A204.1 (cell line): Measurements from ENCODE around the gene UBE2H.

Experiments used
- FAIRE-seq: peaks from 2 replicates; lab custom pipeline; 2012; peaks lifted over from hg19 to GRCh38; lab: Jason Lieb, UNC

The UBE2H gene

DNA sequence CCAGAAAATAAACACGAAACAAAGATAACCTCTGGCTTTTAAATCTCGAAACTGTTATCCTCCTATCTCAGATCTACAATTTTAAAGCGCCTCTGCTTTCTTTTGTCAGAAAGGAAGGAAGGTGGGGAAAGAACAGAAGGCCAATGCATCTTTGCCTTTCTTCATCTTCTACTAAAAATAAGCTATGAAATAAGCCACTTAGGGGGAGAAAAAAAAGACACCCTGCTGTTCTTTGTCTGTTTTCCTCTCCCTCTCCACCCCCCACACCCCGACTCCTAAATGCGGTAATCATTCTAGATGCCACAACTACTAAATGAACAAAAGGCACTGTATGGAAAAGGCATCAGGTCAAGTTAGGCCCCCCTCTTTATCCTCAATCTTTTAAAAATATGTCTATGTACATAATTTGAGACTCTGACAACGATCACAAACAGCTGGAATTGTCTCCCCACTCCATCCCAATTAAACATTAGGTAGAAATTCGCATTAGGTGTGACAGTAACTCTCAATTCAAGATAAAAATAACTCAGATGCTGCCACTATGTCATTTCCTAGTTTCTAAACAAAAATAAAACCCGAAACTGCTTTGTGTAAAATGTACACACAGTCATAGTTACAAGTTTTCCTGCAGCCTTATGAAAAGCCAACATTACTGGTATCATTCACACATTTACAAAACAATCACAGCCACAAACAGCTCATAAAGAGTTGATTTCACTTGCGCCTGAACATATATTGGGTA lies 2.4 kb downstream of the UBE2H start:
- no peak for FAIRE-seq

DNA sequence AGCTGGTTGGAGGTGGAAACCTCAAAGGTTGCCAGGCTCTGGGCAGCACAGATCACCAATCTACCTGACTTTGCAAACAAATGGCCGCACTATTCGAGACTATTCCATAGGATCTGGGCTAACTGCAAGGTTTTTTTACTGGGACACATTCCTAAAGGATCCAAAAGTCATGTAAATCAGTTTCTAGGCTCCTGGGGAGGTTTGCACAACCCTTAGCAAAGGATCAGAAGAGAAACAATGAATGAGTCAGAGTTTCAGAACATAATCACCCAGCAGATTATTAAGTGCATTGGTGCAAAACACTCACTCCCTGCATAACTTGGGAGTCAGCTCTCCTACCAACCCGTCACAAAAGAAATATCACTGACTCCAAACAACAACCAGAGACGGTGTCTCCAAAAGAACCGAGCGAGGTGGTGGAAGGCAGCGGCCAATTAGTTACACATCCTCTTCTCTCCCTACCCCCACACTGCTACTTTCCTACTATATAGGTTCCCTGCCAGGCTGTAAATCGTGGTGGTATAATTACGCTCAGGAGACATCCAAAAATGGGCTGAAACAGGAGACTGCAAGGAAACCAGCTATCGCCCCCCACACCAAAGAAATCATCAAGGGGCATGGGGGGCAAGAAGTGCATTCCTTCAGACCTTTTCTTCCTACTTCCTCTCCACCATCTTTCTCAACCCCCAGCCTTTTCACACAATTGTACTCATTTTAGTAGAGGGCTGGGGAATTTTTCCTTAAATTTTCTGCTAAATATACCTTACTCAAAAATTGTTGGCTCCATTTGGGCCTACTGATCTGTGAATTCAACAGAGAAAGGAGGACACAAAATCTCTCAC lies 3.2 kb downstream of the UBE2H start:
- FAIRE-seq, result no peak

DNA sequence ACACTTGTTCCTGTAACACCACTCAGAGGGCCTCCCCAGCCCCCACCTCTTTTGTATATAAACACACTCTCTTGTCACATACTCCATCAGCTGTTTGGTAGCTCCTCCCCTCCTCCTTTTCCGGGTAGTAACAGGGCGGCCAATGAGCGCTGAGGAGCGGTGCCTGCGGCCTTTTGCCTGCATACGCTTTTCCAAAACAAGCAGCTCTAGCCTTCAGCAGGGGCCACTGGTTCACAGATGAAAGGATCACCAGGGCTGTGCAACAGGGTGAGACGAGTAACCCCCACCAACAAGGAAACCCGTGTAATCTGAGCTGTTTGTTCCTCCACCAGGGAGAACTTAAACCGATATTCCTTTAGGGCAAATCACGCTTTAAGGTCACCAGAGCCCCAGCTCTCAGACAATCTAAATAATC lies 3.9 kb downstream of the UBE2H start:
- FAIRE-seq, result peak; percentile 84

DNA sequence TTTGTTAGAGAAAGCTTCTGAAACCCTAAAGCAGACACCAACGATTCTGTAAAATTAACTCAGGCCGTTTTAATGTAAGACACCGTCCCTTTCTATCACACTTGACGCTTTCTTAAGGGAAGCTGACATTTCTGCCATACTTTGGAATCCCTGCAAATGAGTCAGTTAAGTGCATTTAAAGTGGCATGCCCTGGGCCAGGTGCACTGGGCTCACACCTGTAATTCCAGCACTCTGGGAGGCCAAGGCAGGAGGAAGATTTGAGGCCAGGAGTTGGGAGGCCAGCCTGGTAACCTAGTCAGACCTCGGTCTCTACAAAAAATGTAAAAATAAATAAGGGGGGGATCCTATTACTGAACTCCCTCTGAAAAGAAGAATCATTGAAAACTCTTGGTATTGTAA lies 4.4 kb downstream of the UBE2H start:
- FAIRE-seq, result no peak

DNA sequence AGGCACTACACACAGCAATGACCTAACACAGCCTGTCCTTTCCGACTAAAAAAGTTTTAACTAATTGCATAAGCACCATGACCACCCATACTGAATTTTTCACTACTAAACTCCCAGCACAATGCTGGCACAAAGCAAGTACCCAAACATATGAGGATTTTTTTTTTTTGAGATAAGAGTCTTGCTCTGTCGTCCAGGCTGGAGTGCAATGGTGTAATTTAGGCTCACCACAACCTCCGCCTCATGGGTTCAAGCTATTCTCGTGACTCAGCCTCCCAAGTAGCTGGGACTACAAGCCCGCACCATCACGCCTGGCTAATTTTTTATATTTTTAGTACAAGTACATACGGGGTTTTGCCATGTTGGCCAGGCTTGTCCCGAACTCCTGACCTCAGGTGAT lies 5.1 kb downstream of the UBE2H start:
- no peak for FAIRE-seq

DNA sequence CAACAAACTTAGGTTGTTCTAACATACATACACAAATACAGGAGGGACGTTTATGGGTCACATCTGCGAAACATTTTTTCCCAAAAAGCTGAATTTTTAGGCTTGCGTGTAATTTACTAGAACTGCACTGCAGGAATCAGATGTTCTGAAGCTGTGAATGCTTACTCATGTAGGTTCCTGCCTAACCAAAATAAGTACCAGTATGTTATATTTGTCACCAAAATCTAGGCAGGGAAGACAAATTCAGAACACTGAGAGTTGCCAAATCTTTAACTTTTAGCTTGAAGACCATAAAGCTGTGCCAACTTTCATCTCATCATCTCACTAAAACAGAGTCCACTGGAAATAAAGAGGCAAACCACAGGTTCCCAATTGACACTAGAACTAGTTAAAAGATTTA lies 5.7 kb downstream of the UBE2H start:
- no peak for FAIRE-seq

DNA sequence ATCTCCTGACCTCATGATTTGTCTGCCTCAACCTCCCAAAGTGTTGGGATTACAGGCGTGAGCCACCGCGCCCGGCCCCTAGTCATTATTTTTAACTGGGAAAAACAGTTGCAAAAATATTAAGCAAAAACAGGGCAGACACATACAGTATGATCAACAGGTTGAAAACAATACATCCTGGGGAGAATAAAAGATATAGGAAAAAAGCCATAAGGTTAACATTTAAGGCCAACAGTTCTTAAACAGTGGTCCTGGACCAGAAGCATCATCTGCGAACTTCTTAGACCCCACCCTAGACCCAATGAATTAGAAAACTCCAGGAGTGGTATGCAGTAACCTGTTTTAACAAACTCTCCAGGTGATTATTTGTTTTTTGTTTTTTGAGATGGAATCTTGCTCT lies 6.5 kb downstream of the UBE2H start:
- FAIRE-seq, result no peak

DNA sequence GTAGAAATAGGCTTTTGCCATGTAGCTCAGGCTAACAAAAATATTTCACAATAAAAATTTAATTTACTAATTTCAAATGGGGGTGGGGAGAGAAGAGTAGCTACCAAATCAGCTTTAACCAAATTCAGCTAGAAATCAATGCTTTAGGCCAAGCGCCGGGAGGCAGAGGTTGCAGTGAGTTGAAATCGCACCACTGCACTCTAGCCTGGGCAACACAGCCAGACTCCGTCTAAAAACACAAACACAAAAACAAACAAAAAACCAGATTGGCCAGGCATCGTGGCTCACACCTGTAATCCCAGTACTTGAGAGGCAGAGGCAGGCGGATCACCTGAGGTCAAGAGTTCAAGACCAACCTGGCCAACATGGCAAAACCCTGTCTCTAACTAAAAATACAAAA lies 9.4 kb downstream of the UBE2H start:
- FAIRE-seq, result no peak

DNA sequence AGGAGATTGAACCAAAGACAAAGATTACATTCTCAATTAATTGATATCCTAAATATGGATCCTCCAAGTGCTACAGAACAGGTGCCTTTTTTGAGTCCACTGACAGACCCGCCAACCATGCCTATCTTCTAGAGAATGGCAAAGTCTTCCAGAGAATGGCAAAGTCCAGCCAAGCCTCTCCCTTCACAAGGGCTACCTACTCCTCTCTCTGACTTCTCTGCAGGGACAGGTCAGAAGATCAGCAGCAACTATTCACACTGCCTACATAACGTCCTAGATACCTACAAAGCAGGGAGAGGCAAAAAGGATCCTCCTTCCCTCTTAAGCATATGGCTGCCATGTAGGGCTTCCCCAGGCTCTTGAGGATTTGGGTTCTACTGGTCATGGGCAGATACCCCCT lies 12.4 kb downstream of the UBE2H start:
- FAIRE-seq, result no peak

DNA sequence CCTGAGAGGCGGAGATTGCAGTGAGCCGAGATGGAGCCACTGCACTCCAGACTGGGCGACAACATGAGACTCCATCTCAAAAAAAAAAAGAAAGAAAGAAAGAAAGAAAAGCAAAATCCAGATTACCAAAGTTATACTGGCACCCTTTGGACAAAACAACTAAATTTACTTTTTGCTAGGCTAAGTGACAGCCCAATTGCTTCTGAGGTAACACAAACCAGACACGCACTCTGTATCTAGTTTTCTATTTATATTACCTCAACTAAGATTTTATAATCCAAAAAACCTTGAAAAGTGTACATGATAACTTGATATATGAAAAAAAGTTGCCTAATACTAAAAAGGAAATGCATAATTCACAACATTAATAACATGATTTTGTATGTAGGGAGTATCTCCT lies 12.9 kb downstream of the UBE2H start:
- no peak for FAIRE-seq

DNA sequence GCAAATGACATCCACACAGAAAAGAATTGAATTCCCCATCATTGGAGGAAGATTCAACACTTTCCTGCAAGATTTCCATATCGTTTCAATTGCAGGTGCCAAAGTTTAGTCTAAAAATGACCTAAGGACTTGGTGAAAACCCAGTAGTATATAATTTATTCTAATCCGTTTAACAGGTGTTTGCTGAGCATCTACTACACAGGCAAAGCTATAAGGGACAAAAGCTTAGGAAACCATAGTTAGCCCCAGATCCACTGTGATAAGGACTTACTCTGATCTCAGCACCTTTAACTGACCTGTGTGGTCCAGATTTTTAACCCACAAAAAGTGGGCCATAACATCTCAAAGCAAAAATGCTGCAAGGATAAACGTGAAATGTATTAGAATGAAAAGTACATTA lies 19.1 kb downstream of the UBE2H start:
- no peak for FAIRE-seq

DNA sequence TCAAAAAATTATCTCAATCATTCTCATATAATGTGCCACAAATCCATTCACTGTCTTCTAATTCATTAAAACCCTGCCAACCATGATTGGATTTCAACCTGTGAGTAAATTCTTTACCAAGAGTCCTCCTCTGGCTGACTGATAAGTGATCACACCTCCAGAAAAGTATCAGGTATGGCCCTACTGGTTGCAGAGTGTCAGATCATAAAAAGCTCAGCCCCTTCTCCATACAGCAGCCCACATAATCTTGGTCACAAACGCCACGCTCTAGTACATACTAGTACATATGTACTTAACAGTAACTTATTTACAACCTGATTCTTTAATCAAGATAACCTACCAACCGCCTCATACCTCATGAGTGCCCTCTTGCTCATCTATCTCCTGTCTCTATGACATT lies 26.1 kb downstream of the UBE2H start:
- no peak for FAIRE-seq

DNA sequence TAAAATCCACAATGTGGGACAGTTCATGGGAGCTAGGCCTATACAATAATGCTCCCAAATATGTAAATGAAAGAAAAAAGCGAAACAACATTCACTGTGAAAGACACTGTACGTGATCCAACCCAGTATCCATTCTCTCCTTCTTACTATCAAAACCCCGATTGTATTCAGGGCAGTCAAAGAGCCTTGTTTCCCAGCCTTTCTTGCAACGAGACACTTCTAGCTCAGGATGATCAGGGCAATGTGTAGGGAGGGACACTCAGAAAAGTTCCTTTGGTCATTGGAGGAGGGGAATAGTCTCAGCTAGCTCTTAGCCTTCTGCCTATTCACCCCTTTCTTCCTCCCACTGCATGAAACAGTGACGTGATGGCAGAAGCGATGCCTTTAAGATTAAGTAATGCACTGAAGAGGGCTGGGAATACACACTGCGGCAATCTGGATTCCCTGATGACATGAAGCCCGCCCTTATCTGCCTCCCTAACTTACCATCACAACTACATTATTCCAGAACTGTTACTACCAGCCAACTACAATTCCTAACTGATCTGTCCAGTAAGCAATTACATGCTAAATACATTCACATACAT lies 27.3 kb downstream of the UBE2H start:
- FAIRE-seq, result no peak

DNA sequence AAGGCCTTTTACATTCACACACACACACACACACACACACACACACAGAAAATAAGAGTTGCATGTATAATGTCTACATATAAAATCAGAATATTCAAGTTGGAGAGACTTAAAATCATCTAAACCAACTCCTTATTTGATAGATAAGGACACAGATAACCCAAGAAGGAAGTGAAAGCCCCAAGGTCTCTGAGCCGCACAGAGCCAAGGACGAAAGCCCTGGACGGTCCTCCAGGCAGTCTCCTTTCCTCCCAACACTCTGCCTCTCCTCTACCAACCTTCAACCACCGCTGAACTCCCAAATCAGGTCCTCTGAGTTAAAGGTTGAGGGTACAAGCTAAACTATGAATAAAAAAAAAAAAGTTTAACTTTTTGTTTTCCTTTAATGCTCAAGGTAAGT lies 28.2 kb downstream of the UBE2H start:
- no peak for FAIRE-seq

DNA sequence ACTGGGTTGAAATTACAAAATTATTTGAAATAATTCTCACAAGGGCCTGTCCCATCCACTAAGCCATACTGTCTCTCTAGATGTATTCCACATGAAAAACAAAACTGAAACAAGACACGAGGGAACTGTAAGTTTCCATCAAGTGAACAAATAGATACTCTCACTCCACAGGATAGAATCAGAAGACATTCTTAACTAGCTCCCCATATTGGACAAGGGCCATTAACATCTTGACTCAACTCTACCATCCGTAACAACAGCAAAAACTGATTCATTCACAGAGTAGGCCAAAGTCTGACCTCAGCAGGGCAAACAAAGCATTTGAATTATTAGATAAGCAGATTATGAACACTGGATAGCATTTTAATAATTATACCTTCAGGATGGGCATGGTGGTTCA lies 29.1 kb downstream of the UBE2H start:
- FAIRE-seq, result no peak

DNA sequence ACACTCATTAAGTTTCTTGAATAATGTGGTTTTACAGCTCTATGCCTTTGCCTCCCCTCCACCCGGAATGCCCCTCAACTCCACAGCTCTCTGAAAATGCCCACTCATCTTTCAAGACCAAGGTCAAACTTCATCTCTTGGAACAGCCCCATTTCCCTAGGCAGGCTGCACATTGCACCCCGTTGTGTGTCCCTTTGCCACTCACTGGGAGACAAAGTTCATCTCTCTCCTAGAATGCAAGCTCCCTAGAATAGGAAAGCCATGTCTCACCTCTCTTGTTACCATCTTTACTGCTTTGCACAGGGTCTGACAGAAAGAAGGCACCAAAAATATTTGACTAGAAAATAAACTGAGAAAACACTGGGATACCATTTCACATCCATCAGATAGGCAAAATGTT lies 33.3 kb downstream of the UBE2H start:
- no peak for FAIRE-seq

DNA sequence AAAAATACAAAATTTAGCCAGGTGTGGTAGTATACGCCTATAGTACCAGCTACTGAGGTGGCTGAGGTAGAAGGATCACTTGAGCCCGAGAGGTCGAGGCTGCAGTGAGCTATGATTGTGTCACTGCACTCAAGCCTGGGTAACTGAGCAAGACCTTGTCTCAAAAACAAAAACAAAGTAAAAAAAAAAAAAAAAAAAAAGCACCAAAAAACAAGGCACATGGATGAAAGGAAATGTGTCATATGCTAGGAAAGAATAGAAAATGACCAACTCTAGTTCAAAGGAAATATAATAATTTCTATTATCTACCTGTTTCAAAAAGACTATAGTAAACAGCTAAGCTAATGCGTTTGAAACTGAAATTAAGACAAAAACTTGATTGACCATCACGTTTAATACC lies 33.8 kb downstream of the UBE2H start:
- no peak for FAIRE-seq

DNA sequence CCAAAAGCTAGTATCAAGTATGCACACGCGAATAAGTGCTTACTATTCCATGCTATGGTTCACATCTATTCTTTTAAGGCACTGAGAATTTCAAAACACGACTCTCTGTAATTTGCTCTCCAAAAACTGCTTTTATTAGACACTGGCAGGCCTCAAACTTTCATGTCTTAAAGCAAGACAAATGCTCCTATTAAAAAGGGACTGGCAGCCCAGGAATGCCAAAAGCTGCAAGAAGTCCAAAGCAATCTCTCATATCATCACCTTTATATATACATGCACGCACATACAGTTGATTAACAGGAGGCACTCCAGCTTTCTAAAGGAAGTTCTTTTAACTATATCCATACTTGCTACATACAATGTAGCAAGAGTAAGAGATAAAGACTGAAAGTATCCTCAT lies 34.8 kb downstream of the UBE2H start:
- FAIRE-seq, result no peak

DNA sequence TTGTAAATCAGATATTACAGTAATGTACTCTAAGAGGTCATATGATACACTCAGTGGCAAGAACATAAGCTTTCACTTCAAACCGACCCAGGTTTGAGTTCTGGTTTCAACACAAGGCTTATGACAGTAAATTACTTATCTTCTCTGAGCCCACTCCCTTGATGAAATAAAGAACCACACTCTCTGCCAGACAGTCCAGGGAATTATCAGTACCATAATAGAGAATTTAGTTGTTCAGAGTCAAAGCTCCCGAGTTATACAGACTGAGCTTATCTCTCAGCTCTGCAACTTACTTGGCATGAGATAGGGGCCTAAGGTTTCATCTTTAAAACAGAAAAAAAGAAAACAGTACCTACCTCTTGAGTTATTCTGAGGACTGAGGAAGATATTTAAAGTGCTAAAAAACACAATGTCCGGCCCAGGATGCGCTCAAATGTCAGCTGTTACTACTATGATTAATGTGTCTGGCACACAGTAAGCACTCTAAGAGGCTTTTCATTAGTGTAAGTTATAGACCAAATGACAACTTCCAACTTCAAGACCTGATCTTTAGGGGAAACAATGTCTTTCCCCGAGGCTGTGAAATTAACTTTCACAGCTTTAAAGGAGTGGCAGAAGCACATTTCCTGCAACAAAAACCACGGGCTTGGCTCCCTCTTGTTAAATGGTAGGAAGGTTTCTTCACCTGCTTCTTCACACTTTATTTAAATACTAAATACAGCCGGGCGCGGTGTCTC lies 38.1 kb downstream of the UBE2H start:
- FAIRE-seq, result no peak

DNA sequence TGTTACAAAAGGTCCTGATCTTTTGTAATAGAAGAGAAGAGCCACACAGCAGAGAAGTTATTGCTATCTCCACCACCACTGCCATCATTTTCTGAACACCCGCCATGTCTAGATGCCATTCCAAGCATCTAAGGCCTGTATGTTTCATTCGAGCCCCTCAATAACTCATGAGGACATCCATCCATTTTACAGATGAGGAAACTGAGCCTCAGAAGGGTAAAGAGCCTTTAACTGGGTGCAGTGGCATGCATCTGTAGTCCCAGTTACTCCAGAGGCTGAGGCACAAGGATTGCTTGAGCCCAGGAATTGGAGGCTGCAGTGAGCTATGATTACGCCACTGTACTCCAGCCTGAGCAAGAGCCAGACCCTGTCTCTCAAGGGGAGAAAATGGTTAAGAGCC lies 39.3 kb downstream of the UBE2H start:
- FAIRE-seq, result no peak

DNA sequence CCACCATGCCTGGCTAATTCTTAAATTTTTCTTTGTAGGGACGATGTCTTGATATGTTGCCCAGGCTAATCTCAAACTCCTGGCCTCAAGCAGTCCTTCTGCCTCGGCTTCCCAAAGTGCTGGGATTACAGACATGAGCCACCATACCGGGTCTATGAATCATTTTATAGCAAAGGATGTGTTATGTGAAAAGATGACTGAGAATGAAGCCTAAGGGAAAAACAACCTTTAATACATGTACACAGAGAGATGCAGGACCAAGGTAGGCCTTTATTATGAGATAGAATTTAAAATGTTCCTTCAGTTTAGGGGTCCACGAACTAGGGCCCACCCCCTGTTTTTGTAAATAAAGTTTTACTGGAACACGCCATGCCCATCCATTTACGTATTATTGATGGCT lies 41.0 kb downstream of the UBE2H start:
- FAIRE-seq, result no peak

DNA sequence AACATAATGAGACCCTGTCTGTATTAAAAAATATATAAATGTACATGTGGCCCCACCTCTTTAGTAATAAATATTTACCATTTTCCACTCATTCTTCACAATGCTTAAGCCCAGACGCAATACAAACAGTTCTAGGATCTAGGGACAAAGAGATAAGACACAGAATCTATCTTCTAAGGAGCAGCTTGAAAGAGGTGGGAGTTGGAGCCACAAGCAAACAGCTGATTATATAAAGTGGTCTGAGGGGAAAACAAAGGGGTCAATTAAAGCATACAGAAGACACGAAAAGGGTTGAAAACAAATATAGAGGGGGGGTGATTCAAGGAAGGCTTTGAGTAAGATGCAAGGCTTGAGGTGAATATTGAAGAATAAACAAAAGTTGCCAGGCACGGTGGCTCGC lies 43.1 kb downstream of the UBE2H start:
- no peak for FAIRE-seq

DNA sequence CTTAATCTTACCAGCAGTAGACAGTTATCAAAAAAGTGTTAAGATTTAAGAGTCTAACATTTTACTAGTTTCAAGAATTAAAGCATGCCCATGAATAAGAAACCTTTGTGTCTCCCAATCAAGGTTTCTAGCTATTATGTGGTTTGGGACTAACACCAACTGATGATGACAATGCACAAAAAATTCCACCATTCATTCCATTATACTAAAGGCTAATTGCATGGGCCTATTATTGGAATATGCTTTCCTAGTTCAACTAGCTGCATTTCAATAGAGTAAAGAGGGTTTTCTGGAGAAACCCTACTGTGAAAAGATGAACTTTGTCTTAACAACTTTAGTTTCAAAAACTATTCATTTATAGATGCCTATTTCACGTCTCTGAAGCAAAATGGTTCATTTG lies 44.6 kb downstream of the UBE2H start:
- FAIRE-seq, result no peak
